ENCODE results near the gene PMEPA1.

PMEPA1 gene

GRCh38 chr20:57709823-57710799 is at the start of gene PMEPA1:
TSS of gene PMEPA1 (minus strand) at chr20:57710015. CDS start at chr20:57709582, 433 bp downstream.
- peak within 1 kb of the TSS; percentile 74 for H3K27ac Mint-ChIP-seq
- intact Hi-C loops (cut with micrococcal nuclease), result loop anchor here (1.0 to 10.0 kb wide), 2 partner anchors 8 to 595 kb away; partner anchors contain the start of gene RAB22A
- H3K4me3 Mint-ChIP-seq, result peak within 1 kb of the TSS; percentile 72
- H3K36me3 Mint-ChIP-seq (ENCODE audit: low read depth), result peaks cover 5% of the 10 kb centered on the region
- peaks cover 55% of the 10 kb centered on the region for H3K27me3 Mint-ChIP-seq
- no peaks in the 10 kb centered on the region for H3K9me3 Mint-ChIP-seq
- peaks cover 30% of the 10 kb centered on the region for H3K4me1 Mint-ChIP-seq (ENCODE audit: low read depth)

- H3K9me3 Mint-ChIP-seq, result no peaks in the 10 kb centered on the region
- no peak overlapping the region for H3K4me3 Mint-ChIP-seq
- no peaks in the 10 kb centered on the region for H3K36me3 Mint-ChIP-seq (ENCODE audit: low read depth)
- intact Hi-C loops (cut with micrococcal nuclease), result no loop called here
- no peak overlapping the region for H3K27ac Mint-ChIP-seq
- H3K27me3 Mint-ChIP-seq, result peaks cover 1% of the 10 kb centered on the region
- H3K4me1 Mint-ChIP-seq (ENCODE audit: low read depth), result no peaks in the 10 kb centered on the region
Measured at GRCh38 chr20:57757767-57758166, 48.0 kb upstream of the PMEPA1 start.

- H3K9me3 Mint-ChIP-seq, result no peaks in the 10 kb centered on the region
- intact Hi-C loops (cut with micrococcal nuclease), result no loop called here
- H3K27me3 Mint-ChIP-seq, result peaks cover 1% of the 10 kb centered on the region
- no peak overlapping the region for H3K4me3 Mint-ChIP-seq
- H3K36me3 Mint-ChIP-seq (ENCODE audit: low read depth), result no peaks in the 10 kb centered on the region
- H3K27ac Mint-ChIP-seq, result no peak overlapping the region
- no peaks in the 10 kb centered on the region for H3K4me1 Mint-ChIP-seq (ENCODE audit: low read depth)
Measured at GRCh38 chr20:57756921-57757320, 47.1 kb upstream of the PMEPA1 start.

- Mint-ChIP-seq H3K4me3 (no peak overlapping the region), H3K9me3 (no peaks in the 10 kb centered on the region), H3K4me1 (ENCODE audit: low read depth) (no peaks in the 10 kb centered on the region), H3K27me3 (peaks cover 1% of the 10 kb centered on the region), H3K27ac (no peak overlapping the region), H3K36me3 (ENCODE audit: low read depth) (no peaks in the 10 kb centered on the region)
- intact Hi-C loops (cut with micrococcal nuclease), result no loop called here
Measured at GRCh38 chr20:57756213-57756612, 46.4 kb upstream of the PMEPA1 start.

GRCh38 chr20:57755609-57756008 is 45.8 kb upstream of the PMEPA1 start:
- Mint-ChIP-seq H3K27ac (no peak overlapping the region), H3K4me1 (ENCODE audit: low read depth) (no peaks in the 10 kb centered on the region), H3K9me3 (no peaks in the 10 kb centered on the region), H3K27me3 (peaks cover 1% of the 10 kb centered on the region), H3K36me3 (ENCODE audit: low read depth) (no peaks in the 10 kb centered on the region), H3K4me3 (no peak overlapping the region)
- intact Hi-C loops (cut with micrococcal nuclease), result no loop called here

GRCh38 chr20:57754190-57754589 is 44.4 kb upstream of the PMEPA1 start:
- H3K4me1 Mint-ChIP-seq (ENCODE audit: low read depth), result peaks cover 3% of the 10 kb centered on the region
- H3K4me3 Mint-ChIP-seq, result no peak overlapping the region
- intact Hi-C loops (cut with micrococcal nuclease), result no loop called here
- no peak overlapping the region for H3K27ac Mint-ChIP-seq
- H3K9me3 Mint-ChIP-seq, result no peaks in the 10 kb centered on the region
- H3K36me3 Mint-ChIP-seq (ENCODE audit: low read depth), result no peaks in the 10 kb centered on the region
- H3K27me3 Mint-ChIP-seq, result peaks cover 13% of the 10 kb centered on the region

GRCh38 chr20:57753332-57754164 is 43.7 kb upstream of the PMEPA1 start:
- Mint-ChIP-seq H3K4me1 (ENCODE audit: low read depth) (peaks cover 10% of the 10 kb centered on the region), H3K9me3 (no peaks in the 10 kb centered on the region), H3K4me3 (no peak overlapping the region), H3K36me3 (ENCODE audit: low read depth) (no peaks in the 10 kb centered on the region), H3K27me3 (peaks cover 20% of the 10 kb centered on the region), H3K27ac (no peak overlapping the region)
- intact Hi-C loops (cut with micrococcal nuclease), result no loop called here

GRCh38 chr20:57751411-57751810 is 41.6 kb upstream of the PMEPA1 start:
- Mint-ChIP-seq H3K27ac (no peak overlapping the region), H3K36me3 (ENCODE audit: low read depth) (no peaks in the 10 kb centered on the region), H3K4me1 (ENCODE audit: low read depth) (peaks cover 16% of the 10 kb centered on the region), H3K27me3 (peaks cover 32% of the 10 kb centered on the region), H3K4me3 (no peak overlapping the region), H3K9me3 (no peaks in the 10 kb centered on the region)
- intact Hi-C loops (cut with micrococcal nuclease), result no loop called here

GRCh38 chr20:57749869-57750268 is 40.1 kb upstream of the PMEPA1 start:
- H3K36me3 Mint-ChIP-seq (ENCODE audit: low read depth), result no peaks in the 10 kb centered on the region
- intact Hi-C loops (cut with micrococcal nuclease), result no loop called here

GRCh38 chr20:57749131-57749690 is 39.4 kb upstream of the PMEPA1 start:
- no peaks in the 10 kb centered on the region for H3K36me3 Mint-ChIP-seq (ENCODE audit: low read depth)
- H3K9me3 Mint-ChIP-seq, result no peaks in the 10 kb centered on the region
- H3K27ac Mint-ChIP-seq, result peak overlapping the region; percentile 80
- peaks cover 31% of the 10 kb centered on the region for H3K27me3 Mint-ChIP-seq
- intact Hi-C loops (cut with micrococcal nuclease), result no loop called here
- peak overlapping the region; percentile 69 for H3K4me3 Mint-ChIP-seq
- H3K4me1 Mint-ChIP-seq (ENCODE audit: low read depth), result peaks cover 16% of the 10 kb centered on the region

More at GRCh38 chr20:57749869-57750268, 40.1 kb upstream of the PMEPA1 start:
- H3K4me3 Mint-ChIP-seq, result no peak overlapping the region
- H3K27me3 Mint-ChIP-seq, result peaks cover 32% of the 10 kb centered on the region
- H3K9me3 Mint-ChIP-seq, result no peaks in the 10 kb centered on the region
- H3K4me1 Mint-ChIP-seq (ENCODE audit: low read depth), result peaks cover 16% of the 10 kb centered on the region
- no peak overlapping the region for H3K27ac Mint-ChIP-seq

GRCh38 chr20:57748601-57749130 is 38.9 kb upstream of the PMEPA1 start:
- peaks cover 31% of the 10 kb centered on the region for H3K27me3 Mint-ChIP-seq
- intact Hi-C loops (cut with micrococcal nuclease), result no loop called here
- peak overlapping the region; percentile 80 for H3K27ac Mint-ChIP-seq
- H3K4me3 Mint-ChIP-seq, result peak overlapping the region; percentile 69
- no peaks in the 10 kb centered on the region for H3K9me3 Mint-ChIP-seq
- no peaks in the 10 kb centered on the region for H3K36me3 Mint-ChIP-seq (ENCODE audit: low read depth)
- peaks cover 16% of the 10 kb centered on the region for H3K4me1 Mint-ChIP-seq (ENCODE audit: low read depth)

- no peak overlapping the region for H3K27ac Mint-ChIP-seq
Measured at GRCh38 chr20:57747861-57748481, 38.2 kb upstream of the PMEPA1 start.

GRCh38 chr20:57746832-57747404 is 37.1 kb upstream of the PMEPA1 start:
- H3K4me1 Mint-ChIP-seq (ENCODE audit: low read depth), result peaks cover 16% of the 10 kb centered on the region
- H3K27ac Mint-ChIP-seq, result no peak overlapping the region
- H3K27me3 Mint-ChIP-seq, result peaks cover 34% of the 10 kb centered on the region
- no peak overlapping the region for H3K4me3 Mint-ChIP-seq
- no peaks in the 10 kb centered on the region for H3K9me3 Mint-ChIP-seq
- intact Hi-C loops (cut with micrococcal nuclease), result no loop called here
- H3K36me3 Mint-ChIP-seq (ENCODE audit: low read depth), result no peaks in the 10 kb centered on the region

More at GRCh38 chr20:57747861-57748481, 38.2 kb upstream of the PMEPA1 start:
- Mint-ChIP-seq H3K4me1 (ENCODE audit: low read depth) (peaks cover 16% of the 10 kb centered on the region), H3K36me3 (ENCODE audit: low read depth) (no peaks in the 10 kb centered on the region), H3K9me3 (no peaks in the 10 kb centered on the region), H3K4me3 (no peak overlapping the region), H3K27me3 (peaks cover 31% of the 10 kb centered on the region)
- intact Hi-C loops (cut with micrococcal nuclease), result no loop called here
